ENCODE results near the gene LGALS9.
A peak's percentile ranks its signal among the peaks of the same experiment; 100 is the strongest.

Gene LGALS9

DNA sequence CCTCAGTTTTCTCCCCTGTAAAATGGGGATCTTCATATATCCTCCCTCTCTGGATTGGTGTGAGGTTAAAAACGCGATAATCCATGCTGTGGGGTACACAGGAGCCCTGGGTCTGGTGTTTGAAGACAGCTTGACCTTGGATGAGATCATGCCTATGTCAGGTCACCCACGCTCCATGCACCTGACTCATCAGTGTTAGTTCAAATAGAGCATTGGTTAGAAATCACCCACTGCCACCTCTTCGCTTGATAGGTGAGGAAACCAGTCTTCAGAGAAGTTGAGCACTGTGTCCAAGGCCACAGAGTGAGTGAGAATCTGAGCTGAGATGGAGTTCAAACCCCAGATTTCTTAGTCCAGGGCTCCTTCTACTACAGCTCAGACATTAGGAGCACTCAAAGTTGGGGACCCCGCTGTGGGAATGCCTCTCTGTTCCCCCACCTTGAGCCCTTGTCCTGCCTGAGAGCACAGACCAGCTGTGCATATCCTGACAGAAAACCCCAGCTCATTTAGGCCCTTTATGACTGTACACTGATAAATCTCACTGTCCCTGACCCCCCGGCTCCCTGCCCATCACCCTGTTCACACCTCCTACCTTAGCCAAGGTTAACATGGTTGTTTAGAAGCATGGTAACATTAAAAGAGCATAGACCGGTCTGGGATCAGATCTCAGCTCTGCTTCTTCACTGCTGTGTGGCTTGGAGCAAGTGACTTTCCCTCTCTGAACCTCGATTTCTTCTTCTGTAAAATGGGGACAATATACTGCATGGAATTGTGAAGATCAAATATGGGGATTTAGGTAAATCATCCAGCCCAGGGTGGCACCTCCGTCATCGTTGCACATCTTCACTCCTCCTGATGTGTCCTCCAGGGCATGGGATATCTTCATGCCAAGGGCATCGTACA lies 22.4 kb upstream of the LGALS9 start:
- no peak overlapping the region for H3K27ac ChIP-seq
- ChIA-PET CTCF (interaction anchor here (1.3 to 2.1 kb wide), 5 partner anchors 42 to 271 kb away, joined by 3 to 9 read pairs (median 7); no protein-coding TSS in a partner anchor), POLR2A (ENCODE audit: low non-redundant PET) (no interaction called here)
- DNase-seq (ENCODE audit: low spot score) = no peak
- TF ChIP-seq CTCF (conservative IDR thresholded peaks at IDR 0.05; ENCODE audit: low read depth) = no peak

GRCh38 chr17:27609611-27610303 lies 21.2 kb upstream of the LGALS9 start:
- peak; percentile 34 for DNase-seq (ENCODE audit: low spot score)
- CTCF ChIA-PET = interaction anchor here (0.6 to 2.1 kb wide), 10 partner anchors 10 to 373 kb away, joined by 3 to 12 read pairs (median 6); no protein-coding TSS in a partner anchor
- POLR2A ChIA-PET (ENCODE audit: low non-redundant PET) = interaction anchor here (0.5 kb wide), 1 partner anchor 287 kb away, joined by 6 read pairs; no protein-coding TSS in a partner anchor
- peak; percentile 24; the same call in 1 of the 2 replicates for TF ChIP-seq CTCF (conservative IDR thresholded peaks at IDR 0.05; ENCODE audit: low read depth)
- no peak overlapping the region for H3K27ac ChIP-seq

GRCh38 chr17:27610304-27610677 lies 20.7 kb upstream of the LGALS9 start:
- TF ChIP-seq CTCF (conservative IDR thresholded peaks at IDR 0.05; ENCODE audit: low read depth) = no peak
- ChIA-PET CTCF (interaction anchor here (0.6 to 2.1 kb wide), 7 partner anchors 11 to 374 kb away, joined by 3 to 12 read pairs (median 7); no protein-coding TSS in a partner anchor), POLR2A (ENCODE audit: low non-redundant PET) (no interaction called here)
- no peak for DNase-seq (ENCODE audit: low spot score)
- H3K27ac ChIP-seq = no peak overlapping the region

DNA sequence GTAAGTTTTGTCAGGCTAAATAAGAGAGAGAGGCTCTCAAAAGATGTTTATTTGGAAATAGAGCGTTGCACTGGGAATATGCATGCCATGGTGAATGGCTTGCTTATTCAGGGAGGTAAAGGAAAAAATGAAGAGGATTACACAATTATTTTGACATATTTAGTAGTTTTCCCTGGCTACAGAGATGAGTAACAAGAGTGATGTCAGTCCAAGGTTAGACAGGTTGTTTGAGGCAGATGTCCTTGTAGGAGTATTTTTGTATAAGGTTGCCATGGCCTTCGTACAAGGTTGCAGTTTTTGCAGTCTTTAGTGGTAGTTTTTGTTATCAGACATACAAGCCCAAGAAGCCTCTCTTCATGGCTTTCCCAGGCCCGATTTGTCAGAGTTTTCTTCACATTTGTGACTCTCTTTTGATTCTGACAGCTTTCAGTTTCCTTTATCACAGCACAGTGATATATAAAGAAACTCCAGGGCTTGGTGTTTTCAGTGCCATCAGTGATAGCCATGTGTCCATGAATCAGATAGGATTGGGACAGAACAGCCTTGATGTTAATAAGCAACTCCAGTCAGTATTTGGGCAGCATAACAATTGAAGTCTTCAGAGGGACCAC lies 18.7 kb upstream of the LGALS9 start:
- no peak overlapping the region for H3K27ac ChIP-seq
- CTCF ChIA-PET = interaction anchor here (0.7 kb wide), 1 partner anchor 356 kb away, joined by 3 read pairs; no protein-coding TSS in a partner anchor
- DNase-seq (ENCODE audit: low spot score) = no peak
- POLR2A ChIA-PET (ENCODE audit: low non-redundant PET) = no interaction called here
- TF ChIP-seq CTCF (conservative IDR thresholded peaks at IDR 0.05; ENCODE audit: low read depth) = no peak

DNA sequence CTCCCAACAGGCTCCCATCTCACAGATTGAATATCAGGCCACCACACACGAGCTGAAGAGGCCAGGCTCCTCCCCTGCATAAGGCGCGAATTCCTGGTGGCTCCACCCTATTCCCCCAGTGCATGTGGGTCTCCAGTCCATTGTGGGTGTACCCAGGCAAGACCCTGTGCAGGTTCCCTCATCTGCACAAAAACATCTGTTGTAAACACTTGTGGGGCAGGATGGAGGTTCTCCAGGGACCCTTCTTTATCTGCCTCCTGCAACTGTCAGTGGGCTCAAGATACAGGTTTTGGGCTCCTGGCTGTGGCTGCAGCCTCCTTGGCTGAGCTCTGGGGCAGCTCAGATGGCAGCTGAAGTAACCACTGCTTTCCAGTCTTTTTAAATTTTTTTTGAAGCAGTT lies 17.6 kb upstream of the LGALS9 start:
- DNase-seq (ENCODE audit: low spot score) = no peak
- ChIA-PET CTCF (interaction anchor here (0.6 kb wide), 1 partner anchor 145 kb away, joined by 4 read pairs; no protein-coding TSS in a partner anchor), POLR2A (ENCODE audit: low non-redundant PET) (no interaction called here)
- TF ChIP-seq CTCF (conservative IDR thresholded peaks at IDR 0.05; ENCODE audit: low read depth) = no peak
- no peak overlapping the region for H3K27ac ChIP-seq

DNA sequence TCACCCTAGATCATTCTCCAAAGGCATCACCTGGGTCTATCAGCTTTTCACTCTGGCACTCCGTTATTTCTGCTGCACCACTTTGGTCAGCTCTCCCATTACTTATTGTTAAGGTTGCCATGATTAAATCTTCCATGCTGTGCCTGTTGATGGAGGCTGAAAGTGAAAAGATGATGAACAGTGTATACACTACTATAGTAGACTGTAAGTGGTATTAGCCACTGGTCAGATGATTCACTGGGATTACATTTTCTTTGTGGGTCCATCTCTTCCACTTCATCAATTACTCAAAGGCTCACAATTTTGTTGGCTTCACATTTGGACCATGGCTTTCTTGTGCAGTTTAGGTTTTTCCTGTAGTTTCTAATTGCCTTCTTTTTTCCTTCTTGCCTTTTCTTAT lies 15.9 kb upstream of the LGALS9 start:
- ChIA-PET CTCF (interaction anchor here (0.6 to 1.4 kb wide), 2 partner anchors 40 to 142 kb away, joined by 3 read pairs; no protein-coding TSS in a partner anchor), POLR2A (ENCODE audit: low non-redundant PET) (no interaction called here)
- TF ChIP-seq CTCF (conservative IDR thresholded peaks at IDR 0.05; ENCODE audit: low read depth) = no peak
- DNase-seq (ENCODE audit: low spot score) = no peak
- no peak overlapping the region for H3K27ac ChIP-seq

Data from RWPE1 (cell line).